ENCODE data around the gene LAMA5.

The LAMA5 gene

DNA sequence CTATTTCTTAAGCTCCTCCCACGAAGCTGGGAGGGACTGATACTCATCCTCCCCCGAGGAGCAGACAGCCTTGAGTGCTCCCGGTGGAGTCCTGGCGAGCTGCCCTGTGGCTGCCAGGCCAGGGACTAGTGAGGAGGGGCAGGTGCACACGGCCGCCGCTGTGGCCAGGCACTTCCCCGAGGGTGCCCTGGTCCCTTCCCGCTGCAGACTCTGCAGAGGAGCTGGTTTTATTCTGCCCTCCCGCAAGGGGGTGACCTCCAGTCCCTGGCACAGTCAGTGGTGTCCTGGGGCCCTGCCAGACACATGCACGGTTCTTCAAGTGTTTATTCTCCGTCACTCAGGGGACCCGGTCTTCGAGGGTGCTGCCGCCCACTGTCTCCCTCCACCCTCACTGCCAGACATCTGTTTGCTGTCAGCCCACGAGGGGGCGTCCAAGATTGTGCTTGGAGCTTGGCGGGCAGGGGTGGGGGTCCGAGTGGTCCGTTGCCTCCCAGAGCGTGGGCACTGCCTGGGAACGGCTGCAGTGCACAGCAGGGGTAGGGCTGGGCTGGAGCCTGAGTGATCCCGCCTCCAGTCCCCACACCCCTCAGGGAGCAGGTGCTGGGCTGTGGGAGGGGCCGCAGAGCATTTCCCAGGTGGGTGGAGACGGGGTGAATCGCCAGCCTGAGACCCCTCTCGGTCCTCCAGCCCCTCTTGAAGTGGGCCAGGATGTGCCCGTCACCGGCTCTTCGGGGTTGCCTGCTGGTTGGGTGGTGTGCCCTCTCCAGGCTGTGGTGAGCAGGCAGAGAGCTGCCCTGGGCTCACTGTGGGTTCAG, 43.0 kb upstream of the LAMA5 start:
- WGBS, 2 experiments: 30 to 35% methylated on average over 30 of the region's 30 CpGs
- Histone ChIP-seq H3K27ac (ENCODE audit: insufficient read depth, low read depth, low read length, poor library complexity, severe bottlenecking) (no peak overlapping the region), H3K4me3 (ENCODE audit: insufficient read depth, low read depth, low read length) (no peak overlapping the region), H3K36me3 (ENCODE audit: control insufficient read depth, insufficient read depth, low read length) (no peaks in the 10 kb centered on the region), H3K4me1 (ENCODE audit: control insufficient read depth, insufficient read depth, low read length) (peaks cover 8% of the 10 kb centered on the region), H3K27me3 (ENCODE audit: control insufficient read depth, insufficient read depth, low read length, poor library complexity, severe bottlenecking) (peaks cover 18% of the 10 kb centered on the region), H3K9me3 (ENCODE audit: control insufficient read depth, low read length) (no peaks in the 10 kb centered on the region)

DNA sequence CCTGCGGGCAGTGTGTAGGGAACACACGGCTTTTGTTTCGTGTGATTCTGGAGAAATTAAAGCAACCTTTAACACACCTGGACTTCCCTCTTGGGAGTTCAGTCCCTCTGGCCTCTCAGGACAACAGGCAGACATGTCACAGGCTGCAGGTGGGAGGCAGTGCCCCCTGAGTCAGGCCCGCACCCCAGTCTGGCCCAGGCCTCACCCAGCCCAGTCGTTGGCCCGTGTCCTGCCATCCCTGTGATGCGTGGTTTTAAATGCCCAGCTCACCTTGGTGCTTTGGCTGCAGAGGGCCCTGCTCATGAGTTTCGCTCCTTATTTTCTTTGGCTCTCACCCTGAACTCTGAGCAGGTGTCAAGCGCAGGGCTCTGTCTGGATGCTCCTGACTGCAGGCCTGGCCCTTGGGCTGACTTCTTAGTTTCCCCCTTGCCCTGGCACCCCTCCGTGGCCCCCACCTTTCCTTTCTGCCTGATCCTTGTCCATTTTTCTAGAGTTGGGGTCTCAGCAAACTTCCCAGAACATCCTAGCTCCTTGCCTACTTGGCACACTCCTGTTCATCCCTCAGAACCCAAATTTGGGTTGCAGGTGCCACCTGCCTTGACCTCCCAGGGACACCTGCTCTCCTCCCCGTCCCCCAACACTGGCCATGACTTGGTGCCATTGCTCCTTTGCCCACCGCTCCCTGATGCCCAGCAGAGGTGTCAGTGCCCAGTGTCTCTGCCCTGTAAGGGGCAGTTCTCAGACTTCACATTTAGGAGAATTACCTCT, 42.2 kb upstream of the LAMA5 start:
- Histone ChIP-seq H3K27me3 (ENCODE audit: control insufficient read depth, insufficient read depth, low read length, poor library complexity, severe bottlenecking) (peaks cover 18% of the 10 kb centered on the region), H3K9me3 (ENCODE audit: control insufficient read depth, low read length) (no peaks in the 10 kb centered on the region), H3K4me3 (ENCODE audit: insufficient read depth, low read depth, low read length) (no peak overlapping the region), H3K27ac (ENCODE audit: insufficient read depth, low read depth, low read length, poor library complexity, severe bottlenecking) (no peak overlapping the region), H3K4me1 (ENCODE audit: control insufficient read depth, insufficient read depth, low read length) (peaks cover 10% of the 10 kb centered on the region), H3K36me3 (ENCODE audit: control insufficient read depth, insufficient read depth, low read length) (no peaks in the 10 kb centered on the region)
- 89 to 91% methylated on average over 12 of the region's 12 CpGs for WGBS, 2 experiments

DNA sequence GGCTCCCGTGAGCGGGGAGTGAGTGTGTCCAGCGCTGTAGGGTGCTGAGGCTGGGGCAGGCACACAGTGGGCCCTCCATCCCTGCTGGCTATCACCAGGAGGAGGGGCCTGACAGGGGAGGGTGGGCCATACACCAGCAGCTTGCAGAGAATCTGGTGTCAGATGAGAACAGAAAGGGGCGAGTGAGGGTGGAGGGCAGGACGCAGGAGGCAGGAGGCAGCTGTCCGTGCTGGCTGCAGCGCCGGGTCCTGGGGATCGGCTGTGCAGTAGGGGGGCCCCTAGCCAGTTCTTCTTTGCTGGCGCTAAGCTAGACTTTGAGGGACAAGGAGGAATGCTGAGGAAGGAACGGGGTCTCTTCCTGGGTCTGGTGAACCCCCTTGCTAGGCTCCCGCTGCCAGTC, 41.5 kb upstream of the LAMA5 start:
- Histone ChIP-seq H3K4me3 (ENCODE audit: insufficient read depth, low read depth, low read length) (no peak overlapping the region), H3K27ac (ENCODE audit: insufficient read depth, low read depth, low read length, poor library complexity, severe bottlenecking) (no peak overlapping the region), H3K36me3 (ENCODE audit: control insufficient read depth, insufficient read depth, low read length) (no peaks in the 10 kb centered on the region), H3K9me3 (ENCODE audit: control insufficient read depth, low read length) (no peaks in the 10 kb centered on the region), H3K4me1 (ENCODE audit: control insufficient read depth, insufficient read depth, low read length) (peaks cover 10% of the 10 kb centered on the region), H3K27me3 (ENCODE audit: control insufficient read depth, insufficient read depth, low read length, poor library complexity, severe bottlenecking) (peaks cover 18% of the 10 kb centered on the region)
- WGBS, 2 experiments: 87% methylated on average over 12 of the region's 12 CpGs

DNA sequence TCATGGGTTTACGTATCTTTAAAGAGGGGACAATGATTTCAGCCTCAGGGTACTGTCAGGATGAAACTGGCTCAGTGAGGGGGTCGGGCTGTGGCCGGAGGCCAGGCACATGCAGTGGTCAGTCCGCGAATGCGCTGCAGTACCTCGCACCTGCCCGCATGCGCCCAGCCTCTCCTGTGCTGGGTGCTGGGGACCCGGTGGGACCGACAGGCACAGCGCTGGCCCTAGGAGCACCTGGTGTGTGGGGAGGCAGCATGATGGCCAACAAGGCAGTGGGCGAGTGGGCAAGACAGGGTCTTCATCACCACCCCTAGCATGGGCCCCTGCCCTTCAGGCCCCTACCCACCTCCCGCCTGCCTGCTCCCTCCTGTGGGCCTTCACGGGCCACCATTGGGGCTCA, 40.9 kb upstream of the LAMA5 start:
- Histone ChIP-seq H3K36me3 (ENCODE audit: control insufficient read depth, insufficient read depth, low read length) (no peaks in the 10 kb centered on the region), H3K4me3 (ENCODE audit: insufficient read depth, low read depth, low read length) (no peak overlapping the region), H3K4me1 (ENCODE audit: control insufficient read depth, insufficient read depth, low read length) (peaks cover 10% of the 10 kb centered on the region), H3K27me3 (ENCODE audit: control insufficient read depth, insufficient read depth, low read length, poor library complexity, severe bottlenecking) (peaks cover 18% of the 10 kb centered on the region), H3K9me3 (ENCODE audit: control insufficient read depth, low read length) (no peaks in the 10 kb centered on the region), H3K27ac (ENCODE audit: insufficient read depth, low read depth, low read length, poor library complexity, severe bottlenecking) (no peak overlapping the region)
- 93% methylated on average over 15 of the region's 15 CpGs for WGBS, 2 experiments

DNA sequence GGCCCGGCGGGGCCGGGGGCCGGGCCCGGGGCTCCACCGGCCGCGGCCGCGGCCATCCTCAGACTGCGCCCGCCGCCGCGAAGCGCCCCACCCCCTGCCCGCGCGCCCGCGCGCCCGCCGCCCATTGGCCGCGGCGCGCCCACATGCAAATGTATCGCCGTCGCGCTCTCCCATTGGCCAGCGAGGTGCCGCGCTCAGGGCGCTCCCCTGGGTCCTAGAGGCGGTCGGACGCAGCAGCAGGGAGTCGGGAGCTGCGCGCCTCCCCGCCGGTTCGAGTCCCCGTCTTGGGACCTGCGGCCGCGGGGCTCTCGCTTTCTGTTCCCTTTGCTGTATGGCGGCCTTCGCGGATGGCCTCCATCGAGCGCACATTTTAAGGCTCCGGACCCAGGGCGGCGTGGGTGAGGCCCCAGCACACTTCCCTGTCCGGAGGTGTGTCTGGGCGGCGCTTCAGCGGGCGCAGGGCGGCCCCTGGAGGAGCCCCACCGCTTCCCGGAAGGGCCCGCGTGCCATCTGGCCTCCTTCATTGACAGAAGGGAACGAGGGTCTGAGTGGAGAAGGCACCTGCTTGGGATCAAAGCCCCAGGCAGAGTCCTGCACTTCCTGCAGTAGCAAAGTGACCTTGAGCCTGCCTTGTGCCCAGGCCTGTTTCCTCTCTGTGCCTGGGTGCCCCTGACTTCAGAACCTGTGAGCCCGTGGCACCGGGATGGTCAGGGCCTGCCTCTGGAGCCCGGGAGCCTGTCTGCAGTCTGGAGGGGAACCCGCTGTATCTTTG, 40.3 kb upstream of the LAMA5 start, which contains the start of gene CABLES2:
CABLES2 (minus strand) TSS at position 65 of the 772 bp plus-strand sequence; CDS start at position 56, 9 bp downstream.
- peak within 1 kb of the TSS; percentile 63 for H3K4me3 ChIP-seq (ENCODE audit: insufficient read depth, low read depth, low read length)
- no peaks in the 10 kb centered on the region for H3K36me3 ChIP-seq (ENCODE audit: control insufficient read depth, insufficient read depth, low read length)
- H3K4me1 ChIP-seq (ENCODE audit: control insufficient read depth, insufficient read depth, low read length): peaks cover 10% of the 10 kb centered on the region
- no peak within 1 kb of the TSS for H3K27ac ChIP-seq (ENCODE audit: insufficient read depth, low read depth, low read length, poor library complexity, severe bottlenecking)
- WGBS, 2 experiments: 9% methylated on average over 73 of the region's 73 CpGs
- H3K27me3 ChIP-seq (ENCODE audit: control insufficient read depth, insufficient read depth, low read length, poor library complexity, severe bottlenecking): peaks cover 18% of the 10 kb centered on the region
- H3K9me3 ChIP-seq (ENCODE audit: control insufficient read depth, low read length): no peaks in the 10 kb centered on the region

DNA sequence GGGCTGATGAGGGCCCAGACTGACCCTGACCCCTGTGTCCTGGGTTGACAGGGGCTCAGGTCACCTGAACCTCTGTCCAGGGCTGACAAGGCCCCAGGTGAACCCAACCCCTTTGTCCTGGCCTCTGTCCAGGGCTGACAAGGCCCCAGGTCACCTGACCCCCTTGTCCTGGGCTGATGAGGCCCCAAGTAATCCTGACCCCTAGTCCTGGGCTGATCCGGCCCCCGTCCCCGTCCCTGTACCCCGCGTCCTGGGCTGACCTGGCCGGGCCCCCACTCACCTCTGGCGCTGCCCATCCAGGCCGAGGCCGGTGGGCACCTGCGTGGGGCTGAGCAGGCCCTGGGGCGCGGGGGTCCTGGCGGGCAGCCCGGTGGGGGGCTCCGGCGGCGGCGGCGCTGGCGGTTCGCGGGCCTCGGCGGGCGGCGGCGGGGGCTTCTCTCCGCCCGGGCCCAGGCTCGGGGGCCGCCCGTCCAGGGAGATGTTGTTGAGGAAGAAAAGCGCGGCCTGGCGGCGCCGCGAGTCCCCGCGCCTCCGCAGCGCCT, 39.6 kb upstream of the LAMA5 start:
- H3K27me3 ChIP-seq (ENCODE audit: control insufficient read depth, insufficient read depth, low read length, poor library complexity, severe bottlenecking): peaks cover 18% of the 10 kb centered on the region
- no peaks in the 10 kb centered on the region for H3K9me3 ChIP-seq (ENCODE audit: control insufficient read depth, low read length)
- H3K4me3 ChIP-seq (ENCODE audit: insufficient read depth, low read depth, low read length): peak overlapping the region; percentile 63
- H3K27ac ChIP-seq (ENCODE audit: insufficient read depth, low read depth, low read length, poor library complexity, severe bottlenecking): no peak overlapping the region
- 2% methylated on average over 42 of the region's 42 CpGs for WGBS, 2 experiments
- no peaks in the 10 kb centered on the region for H3K36me3 ChIP-seq (ENCODE audit: control insufficient read depth, insufficient read depth, low read length)
- H3K4me1 ChIP-seq (ENCODE audit: control insufficient read depth, insufficient read depth, low read length): peaks cover 10% of the 10 kb centered on the region

DNA sequence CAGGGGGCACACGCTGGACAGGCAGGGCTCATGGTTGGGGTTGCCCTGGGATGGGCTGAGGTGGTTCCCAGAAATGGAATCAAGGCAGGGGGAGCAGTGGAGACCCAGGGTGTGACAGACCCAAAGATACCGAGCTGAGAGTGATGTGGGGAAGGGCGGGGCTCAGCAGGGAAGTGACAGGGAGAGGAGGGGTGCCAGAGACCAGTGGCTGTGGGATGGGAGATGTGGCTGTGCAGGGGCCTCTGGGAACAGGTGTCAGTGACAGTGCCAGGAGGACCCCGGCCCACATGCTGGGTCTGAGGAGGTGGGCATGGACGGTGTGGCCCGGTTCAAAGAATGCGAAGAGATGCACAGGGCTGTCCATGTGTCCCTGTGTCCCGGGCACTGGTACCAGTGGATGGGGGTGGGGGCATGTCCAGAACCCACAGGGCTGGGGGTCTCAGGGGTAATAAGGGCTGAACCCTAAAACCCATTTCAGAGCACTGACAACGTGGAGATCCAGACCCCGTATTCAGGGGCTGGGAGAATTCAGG, 38.9 kb upstream of the LAMA5 start:
- Histone ChIP-seq H3K27me3 (ENCODE audit: control insufficient read depth, insufficient read depth, low read length, poor library complexity, severe bottlenecking) (peaks cover 18% of the 10 kb centered on the region), H3K27ac (ENCODE audit: insufficient read depth, low read depth, low read length, poor library complexity, severe bottlenecking) (no peak overlapping the region), H3K4me3 (ENCODE audit: insufficient read depth, low read depth, low read length) (peak overlapping the region; percentile 63), H3K36me3 (ENCODE audit: control insufficient read depth, insufficient read depth, low read length) (no peaks in the 10 kb centered on the region), H3K9me3 (ENCODE audit: control insufficient read depth, low read length) (no peaks in the 10 kb centered on the region), H3K4me1 (ENCODE audit: control insufficient read depth, insufficient read depth, low read length) (peaks cover 10% of the 10 kb centered on the region)
- 84 to 85% methylated on average over 10 of the region's 10 CpGs for WGBS, 2 experiments

DNA sequence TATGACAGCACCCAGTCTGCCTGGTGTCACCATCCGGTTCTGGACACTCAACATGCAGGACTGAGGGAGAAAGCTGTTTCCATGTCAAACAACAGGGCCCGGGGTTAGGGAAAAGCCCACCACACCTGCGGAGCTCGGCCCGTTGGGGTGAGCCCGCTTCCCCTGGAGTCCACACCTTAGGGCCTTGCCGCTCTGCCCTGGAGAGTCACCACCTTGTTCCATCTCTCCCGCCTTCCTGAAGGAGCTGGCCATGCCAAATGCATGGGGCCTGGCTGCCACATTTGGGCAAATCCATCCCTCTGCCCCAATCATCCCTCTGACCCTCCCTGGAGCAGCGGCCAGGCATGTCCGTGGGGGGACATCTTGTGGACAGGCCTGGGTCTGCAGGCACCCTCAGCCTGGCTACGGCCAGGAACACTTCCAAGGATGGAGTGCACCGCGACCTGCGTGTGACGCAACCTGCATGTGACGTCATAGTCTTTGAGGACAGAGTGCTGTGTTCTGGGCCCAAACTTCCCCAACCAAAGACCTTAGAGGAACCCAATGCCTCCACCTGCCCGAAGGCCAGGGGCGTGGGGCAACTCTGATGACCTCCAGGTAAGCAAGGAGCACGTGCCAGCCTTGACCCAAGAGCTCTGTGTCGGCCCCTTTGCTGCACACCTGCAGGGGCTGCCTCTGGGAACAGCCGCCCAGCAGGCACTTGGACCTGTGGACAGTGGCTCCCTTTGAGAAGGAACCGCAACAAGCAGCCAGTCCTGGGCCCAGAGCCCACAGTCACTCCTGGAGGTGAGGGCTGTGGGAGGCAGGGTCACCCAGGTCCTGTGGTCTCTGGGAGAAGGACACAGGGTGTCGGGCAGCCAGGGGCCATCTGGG, 38.2 kb upstream of the LAMA5 start:
- Histone ChIP-seq H3K27ac (ENCODE audit: insufficient read depth, low read depth, low read length, poor library complexity, severe bottlenecking) (no peak overlapping the region), H3K4me1 (ENCODE audit: control insufficient read depth, insufficient read depth, low read length) (peaks cover 10% of the 10 kb centered on the region), H3K9me3 (ENCODE audit: control insufficient read depth, low read length) (no peaks in the 10 kb centered on the region), H3K36me3 (ENCODE audit: control insufficient read depth, insufficient read depth, low read length) (no peaks in the 10 kb centered on the region), H3K4me3 (ENCODE audit: insufficient read depth, low read depth, low read length) (no peak overlapping the region), H3K27me3 (ENCODE audit: control insufficient read depth, insufficient read depth, low read length, poor library complexity, severe bottlenecking) (peaks cover 18% of the 10 kb centered on the region)
- WGBS, 2 experiments: 80 to 81% methylated on average over 23 of the region's 23 CpGs

DNA sequence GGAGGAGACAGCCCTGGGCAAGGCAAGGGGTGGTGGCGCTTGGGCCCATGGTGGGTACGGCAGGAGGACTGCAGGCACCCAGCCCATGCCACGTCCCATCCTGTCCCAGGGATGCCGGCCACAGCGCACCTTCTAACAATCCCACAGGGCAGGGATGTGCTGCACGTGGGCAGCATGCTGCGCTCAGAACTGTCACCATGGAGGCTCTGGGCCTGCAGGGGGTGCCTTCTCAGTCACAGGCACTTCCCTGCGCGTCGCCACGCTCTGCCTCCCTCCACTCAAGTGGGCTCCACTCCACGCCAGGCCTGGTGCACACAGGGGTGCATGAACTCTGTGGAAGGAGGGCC, 37.6 kb upstream of the LAMA5 start:
- Histone ChIP-seq H3K4me3 (ENCODE audit: insufficient read depth, low read depth, low read length) (no peak overlapping the region), H3K9me3 (ENCODE audit: control insufficient read depth, low read length) (no peaks in the 10 kb centered on the region), H3K4me1 (ENCODE audit: control insufficient read depth, insufficient read depth, low read length) (peaks cover 10% of the 10 kb centered on the region), H3K27me3 (ENCODE audit: control insufficient read depth, insufficient read depth, low read length, poor library complexity, severe bottlenecking) (peaks cover 15% of the 10 kb centered on the region), H3K27ac (ENCODE audit: insufficient read depth, low read depth, low read length, poor library complexity, severe bottlenecking) (no peak overlapping the region), H3K36me3 (ENCODE audit: control insufficient read depth, insufficient read depth, low read length) (no peaks in the 10 kb centered on the region)
- 94 to 96% methylated on average over 12 of the region's 12 CpGs for WGBS, 2 experiments

Measured in ectodermal cell (in vitro differentiated cells).